Bone marrow (tissue), 2 donors: ENCODE measurements around the gene FGGY.
"Not testable (repeated sequence)": the region's sequence is repeated elsewhere in the genome, so short reads cannot be mapped to it uniquely, and the experiment has no call there.

Source experiments
- DNase-seq, 2 donors: peaks; one replicate each; lab custom pipeline; 2025; lab: John Stamatoyannopoulos, UW

Gene FGGY

DNA sequence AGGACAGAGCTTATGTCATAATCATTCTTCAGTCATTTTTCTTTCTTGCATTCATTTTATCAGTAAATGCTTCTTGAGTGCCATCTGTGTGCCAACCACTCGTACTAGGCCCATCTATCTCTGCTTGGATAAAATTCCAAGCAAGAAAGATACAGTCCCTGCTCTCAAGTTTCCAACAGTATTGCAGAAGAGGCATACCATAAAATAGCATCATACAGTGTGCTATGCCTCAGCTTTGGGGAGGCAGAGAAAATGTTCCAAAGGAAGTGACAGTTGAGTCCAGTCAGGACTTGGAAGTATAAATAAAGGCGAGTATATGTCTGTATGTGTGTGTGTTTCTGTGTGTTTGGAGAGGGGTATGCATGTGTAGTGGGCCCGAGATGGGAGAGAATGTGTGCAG, 404.5 kb downstream of the FGGY start:
- no peak for DNase-seq

DNA sequence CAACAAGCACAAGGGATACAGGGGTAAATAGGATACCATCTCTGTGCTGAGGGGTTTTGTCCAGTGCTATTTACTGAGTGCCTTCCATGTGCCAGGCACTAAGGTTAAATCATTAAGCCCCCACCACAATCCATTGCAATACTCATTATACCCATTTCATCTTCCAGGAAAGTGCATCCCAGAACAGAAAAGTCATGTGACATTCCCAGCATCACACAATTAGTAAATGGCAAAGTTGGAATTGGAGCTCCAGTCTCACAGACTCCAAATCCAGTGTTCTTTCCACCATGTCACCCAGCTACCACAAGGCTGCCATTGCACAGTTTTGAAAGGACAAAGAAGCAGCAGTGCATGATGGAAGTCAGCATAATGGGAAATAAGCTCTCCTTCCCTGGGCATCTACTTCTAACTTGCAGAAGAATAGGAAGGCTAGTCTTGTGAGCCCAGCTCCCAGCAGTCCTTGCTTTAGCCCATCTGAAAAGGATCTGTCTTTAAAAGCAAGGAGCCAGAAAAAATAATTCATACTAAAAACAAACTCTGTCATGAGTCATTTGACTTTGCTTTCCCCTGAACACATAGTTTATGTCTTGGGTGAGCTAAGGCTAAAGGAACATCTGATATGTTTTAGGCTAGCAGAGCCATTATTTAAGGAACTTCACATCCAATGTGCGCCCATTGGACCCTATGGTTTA, 406.5 kb downstream of the FGGY start:
- DNase-seq = no peak

DNA sequence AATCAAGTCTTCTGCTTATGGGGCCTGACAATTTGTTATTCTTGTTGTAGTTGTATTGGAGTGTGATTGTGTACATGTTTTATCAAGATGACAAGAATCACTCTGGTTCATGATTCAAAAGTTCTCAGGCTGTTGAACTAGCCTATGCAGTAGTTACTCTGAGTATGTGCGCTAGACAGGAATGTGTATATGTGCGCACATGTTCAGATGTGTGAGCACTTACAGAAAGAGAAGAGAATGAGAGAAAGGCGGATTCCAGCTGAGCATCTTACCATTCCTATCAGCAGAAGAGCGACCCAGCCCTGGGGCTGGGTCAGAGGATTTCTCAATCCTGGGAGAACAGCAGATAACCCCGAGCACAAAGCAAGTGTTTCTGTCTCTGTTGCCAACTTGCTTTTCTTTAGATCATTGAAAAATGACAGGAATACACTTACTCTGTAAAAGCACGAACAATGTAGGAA, 407.1 kb downstream of the FGGY start:
- DNase-seq = no peak

DNA sequence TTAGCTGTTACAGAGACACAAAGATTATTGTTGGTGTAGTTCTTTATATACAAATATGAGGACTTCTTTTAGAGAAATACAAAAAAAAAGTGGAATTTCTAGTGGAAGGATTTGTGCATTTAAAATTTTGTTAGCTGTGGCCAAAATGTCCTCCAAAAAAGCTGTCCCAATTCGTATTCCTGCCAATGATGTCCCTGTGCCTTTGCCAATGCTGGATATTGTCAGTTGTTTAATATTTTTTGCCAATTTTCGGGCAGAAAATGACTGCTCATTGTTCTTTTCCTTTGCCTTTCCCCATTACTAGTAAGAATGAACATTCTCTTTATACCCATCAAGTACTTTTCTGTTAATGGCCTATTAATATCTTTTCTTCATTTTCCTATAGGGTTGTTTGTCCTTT, 407.8 kb downstream of the FGGY start:
- DNase-seq = no peak

DNA sequence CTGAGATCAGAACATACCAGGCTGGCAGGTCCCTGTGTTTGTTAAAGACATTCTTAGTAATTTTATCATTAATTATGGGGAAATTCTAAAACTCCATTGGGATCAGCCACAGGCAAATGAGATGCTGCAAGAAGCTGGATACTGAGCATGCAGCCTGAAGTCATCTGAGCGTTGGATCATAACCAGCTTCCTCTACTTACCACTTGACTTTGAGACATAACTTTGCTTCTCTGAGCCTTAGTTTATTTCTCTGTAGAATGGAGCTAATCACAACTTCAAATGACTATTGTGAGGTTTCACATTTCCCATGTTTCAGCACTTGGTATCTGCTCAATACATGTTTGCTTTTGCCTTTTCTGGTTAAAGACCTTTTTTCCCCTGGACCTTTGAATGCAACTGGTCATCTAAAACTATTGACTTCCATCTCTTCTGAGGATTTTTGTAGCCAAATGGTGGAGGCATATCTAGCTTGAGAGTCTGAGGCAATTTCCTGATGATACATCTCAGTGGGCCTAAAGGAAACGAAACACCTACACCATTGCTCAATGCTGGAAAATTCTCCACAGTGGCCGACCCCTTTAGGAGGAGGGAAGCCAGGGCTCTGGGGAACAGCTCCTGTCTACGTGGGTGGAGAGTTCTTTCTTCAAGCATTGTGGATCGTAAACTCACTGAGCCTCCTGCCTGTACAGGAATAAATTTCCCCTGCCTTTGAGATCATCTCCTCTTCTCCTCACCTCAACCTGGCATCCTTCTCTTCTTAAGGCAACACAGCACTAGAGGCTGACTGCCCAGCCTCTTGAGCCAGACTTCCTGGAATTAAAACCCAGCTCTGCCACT, 408.8 kb downstream of the FGGY start:
- no peak for DNase-seq

DNA sequence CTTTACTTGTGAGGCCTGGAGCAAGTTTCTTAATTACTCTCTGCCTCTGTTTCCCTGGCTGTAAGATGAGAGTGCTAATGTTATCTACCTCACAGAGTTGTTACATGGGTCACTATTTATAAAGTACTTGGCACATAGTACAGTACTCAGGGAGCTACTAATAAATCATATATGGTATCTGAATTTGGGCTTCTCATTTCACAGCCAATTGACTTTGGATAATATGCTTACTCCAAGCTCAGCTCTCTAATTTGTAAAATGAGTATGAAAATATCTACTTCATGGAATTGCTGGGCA, 409.4 kb downstream of the FGGY start:
- no peak for DNase-seq

DNA sequence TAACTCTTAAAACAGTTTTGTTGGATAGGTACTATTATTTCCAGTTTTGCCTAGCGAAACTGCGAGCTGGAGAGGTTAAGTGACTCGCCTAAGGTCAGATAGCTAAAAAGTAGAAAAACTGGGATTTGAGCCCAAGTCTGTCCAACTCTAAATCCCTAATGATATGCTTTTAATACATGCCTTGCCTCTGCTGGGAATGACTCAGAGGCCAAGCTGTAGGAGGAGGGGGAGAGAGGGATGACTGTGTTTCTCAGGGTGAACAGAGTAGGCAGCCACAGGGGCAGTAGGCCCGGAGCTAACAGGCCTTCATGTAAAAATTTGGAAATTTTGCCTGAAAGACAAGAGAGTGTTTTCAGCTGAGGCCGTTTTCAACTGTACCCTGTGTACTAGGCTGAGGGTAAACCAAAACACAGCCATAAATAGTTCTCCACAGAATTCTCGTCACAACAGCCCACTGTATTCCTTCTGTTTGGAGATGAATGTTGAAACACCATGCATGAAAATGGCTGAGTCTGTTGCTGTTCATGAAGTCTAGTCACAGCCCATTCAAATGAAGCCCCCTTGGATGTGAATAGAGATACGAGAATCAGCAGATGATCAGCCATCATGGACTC, 410.4 kb downstream of the FGGY start:
- DNase-seq = no peak

DNA sequence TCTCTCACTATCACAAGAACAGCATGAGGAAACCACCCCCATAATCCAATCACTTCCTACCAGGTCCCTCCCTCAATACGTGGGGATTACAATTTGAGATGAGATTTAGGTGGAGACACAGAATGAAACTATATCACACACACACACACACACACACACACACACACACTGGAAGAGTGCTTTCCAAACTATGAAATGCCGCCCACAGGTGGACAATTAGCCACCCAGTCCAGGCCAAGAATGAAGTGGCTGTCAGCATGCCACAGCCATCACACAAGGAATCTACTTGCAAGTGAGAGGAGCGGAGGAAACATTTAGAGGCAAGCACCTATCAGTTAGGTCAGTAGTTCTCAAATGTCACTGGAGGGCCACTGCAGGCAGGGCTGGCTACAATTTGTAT, 412.4 kb downstream of the FGGY start:
- no peak for DNase-seq

DNA sequence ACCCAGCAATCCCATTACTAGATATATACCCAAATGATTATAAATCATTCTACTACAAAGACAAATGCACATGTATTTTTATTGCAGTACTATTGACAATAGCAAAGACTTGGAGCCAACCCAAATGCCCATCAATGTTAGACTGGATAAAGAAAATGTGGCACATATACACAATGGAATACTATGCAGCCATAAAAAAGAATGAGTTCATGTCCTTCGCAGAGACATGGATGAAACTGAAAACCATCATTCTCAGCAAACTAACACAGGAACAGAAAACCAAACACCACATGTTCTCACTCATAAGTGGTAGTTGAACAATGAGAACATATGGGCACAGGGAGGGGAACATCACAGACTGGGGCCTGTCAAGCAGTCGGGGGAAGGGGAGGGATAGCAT, 414.0 kb downstream of the FGGY start:
- not testable (repeated sequence) for DNase-seq

DNA sequence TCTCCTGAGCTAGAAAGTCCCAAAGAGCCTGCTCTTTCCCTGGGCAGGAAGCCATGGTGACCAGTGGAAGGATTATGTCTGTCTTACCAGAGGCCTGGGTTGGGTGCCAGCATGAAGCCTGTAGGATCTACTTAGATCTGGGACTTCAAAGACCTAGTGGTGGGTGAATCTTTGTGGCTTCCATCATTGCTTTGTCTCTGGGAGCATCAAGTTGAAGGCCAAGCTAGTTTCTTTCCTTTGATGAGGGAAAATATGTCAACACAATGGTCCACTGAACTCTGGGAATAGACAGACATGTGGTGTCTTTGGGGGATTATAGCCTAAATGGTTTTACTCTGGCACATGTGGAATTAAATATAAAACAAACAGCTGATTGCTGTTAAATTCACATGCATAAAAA, 417.3 kb downstream of the FGGY start:
- DNase-seq = no peak

DNA sequence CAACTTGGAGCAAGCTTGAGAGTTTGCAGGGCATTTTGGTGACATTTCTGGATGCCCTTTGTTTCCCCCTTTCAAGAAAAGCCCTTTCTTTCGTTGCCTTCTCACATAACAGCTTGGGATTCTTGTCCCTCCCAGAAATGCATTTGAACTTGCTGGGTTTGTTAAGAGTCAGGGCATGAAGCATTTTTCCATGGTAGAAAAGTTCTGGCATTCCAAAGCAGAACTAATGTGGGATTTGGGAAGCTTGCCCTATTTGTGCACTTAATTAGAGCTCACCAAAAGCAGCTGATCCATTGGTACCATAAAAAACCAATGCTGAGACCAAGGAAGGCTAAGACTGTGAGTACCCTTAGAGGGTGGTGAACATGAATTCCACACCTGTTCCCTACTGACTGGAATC, 418.1 kb downstream of the FGGY start:
- no peak for DNase-seq

DNA sequence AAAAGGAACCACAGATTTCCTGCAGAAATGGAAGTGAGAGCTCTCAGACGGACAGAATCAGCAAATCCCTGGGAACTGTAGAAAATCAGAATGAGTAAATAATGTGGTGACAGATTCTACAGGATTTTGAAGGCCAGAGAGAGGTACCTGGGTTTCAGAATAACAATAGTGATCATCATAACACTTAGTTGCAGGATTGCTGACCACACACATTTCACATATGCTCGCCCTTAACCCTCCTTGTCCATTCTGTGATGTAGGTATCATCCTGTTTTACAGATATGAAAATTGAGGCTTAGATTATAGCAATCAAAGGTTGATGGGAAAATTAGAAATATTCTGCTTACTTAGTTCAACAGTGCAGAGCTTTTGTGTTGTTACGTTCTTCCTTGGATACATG, 419.9 kb downstream of the FGGY start:
- no peak for DNase-seq

DNA sequence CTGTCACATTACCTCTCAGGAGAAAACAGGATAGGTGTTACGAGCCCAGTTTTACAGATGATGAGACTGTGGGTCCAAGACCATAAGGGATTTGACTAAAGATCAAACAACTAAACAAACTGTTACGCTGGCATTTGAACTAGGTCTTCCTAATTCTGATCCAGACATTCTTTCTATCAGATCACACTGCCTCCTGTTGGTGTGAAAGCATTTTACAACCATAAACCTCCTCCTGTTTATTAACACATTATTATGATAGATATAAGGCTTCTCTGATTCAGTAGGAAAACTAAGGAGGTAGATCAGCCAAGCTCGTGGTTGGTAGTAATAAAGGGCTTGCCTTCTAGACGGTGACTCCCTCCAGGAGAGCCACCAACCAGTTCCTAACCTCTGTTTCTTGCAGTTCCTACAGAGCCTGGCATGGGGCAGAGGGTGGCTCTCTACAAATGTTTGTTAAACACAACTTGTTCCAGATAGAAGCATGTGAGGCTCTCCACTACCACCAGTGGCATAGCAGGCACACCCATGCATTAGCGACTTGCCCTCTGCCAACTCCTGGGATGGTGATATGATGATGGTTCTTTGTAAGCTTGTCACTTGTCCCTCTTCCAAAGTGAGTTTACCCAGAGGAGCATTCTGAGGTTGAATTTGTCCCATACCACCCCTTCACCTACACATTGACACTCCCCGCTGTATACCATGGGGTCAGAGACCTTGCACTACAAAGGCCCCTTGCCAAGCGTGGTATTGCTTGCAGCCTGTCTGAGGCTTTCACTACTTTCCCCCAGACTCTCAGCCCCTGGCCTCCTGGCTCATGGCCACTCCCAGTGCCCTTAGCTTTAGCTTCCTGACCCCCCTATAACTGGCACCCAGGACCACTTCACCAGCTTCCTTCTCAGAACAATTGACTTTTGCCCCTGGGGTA, 421.4 kb downstream of the FGGY start:
- DNase-seq = peak in 1 of 2 donors; percentile 4

DNA sequence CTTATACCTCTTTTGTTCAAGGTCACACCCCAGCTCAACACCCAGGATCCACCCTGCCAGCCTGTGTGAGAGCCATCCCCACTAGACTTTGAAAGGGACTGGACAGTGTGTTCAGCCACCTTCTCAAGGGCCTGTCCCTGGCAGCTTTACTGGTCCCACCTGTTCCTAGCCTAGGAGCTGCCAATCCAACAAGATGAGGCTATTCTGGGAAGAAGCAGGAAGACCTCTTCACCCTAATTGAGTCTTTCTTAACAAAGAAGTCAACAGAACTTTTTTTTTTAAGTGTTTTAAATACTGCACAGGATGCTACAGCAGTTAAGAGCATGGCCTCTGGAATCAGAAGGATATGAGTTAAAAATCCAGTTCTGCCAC, 422.1 kb downstream of the FGGY start:
- DNase-seq = no peak

DNA sequence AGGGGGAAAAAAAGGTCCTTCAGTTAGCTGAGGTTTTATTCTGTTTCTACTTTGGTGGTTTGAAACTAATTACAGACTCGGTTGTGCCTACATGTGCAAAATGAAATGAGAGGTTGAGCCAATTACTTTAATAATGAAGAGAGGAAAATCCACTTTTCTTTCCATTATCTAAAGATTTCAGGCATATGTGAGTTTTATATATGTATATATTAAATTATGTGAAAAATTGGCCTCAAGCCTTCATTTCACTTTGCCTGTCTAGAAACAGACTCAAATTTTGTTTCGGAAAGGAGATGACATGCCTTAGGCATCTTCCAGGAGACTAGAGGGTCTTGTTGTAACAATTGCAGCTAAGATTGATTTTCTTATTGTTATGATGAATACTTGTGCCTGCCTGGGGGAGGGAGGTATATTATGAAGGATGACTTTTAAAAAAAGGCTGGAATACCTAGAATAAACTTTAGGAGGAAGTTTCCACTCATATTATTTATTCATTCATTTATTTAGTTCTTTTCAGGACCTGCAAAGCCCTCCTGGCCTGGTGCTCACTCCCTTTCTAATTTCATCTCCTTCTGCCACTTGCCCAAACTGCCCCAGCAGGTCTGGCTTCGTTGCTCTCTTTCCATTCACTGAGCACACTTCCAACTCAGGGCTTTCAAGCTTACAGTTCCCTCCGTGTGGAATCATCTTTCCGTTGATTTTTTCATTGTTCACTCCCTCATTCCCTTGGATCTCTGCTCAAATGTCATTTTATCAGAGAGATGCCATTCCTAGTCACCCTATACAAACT, 423.6 kb downstream of the FGGY start:
- no peak for DNase-seq

DNA sequence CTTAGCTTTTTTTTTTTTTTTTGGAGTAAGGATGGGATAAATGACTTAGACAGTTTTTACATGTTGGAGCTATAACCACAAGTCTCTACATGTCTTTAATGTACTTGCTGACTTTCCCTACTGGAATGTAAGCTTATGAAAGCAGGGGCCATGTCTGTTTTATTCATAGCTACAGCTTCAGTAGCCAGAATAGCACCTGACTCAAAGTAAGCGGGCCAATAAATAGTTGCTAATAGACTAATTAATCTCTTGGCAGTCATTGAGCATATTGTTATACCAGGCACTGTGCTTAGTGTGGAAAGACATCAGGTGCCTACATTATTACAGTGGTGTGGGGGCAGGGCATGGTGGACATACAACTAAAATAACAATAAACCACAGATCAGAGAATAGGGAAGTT, 433.4 kb downstream of the FGGY start:
- DNase-seq = no peak

DNA sequence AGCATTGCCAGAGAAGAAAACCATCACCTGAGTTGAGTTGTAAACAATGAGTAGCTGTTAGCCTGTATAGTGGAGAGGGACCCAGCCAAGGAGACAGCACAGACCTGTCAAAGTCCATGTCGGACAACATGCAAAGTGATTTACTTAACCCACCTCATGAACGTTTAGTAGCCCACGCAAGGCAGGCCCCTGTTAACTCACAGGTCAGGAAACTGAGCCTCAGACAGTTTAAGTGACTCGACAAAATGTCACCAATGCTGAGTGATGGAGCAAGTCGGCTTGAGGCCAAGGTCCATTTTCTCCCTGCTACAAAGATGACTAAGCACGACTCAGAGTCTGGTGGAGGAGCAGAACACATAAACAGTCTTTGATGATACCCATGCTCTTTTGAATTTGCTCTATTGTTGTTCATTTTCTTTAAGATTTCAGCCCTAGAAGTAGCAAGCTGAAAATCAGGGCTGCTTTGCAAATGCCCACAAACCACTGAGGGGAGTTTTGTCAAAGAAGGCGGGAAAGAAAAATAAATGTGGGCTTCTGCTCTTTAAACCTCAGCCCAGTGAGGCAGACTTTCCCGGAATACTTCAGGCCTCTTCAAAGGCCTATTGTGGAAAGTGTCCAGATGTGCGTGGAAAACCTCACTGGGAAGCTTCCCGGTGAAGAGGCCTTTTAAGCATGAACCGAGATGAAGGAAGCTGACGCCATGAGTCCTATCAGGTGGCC, 434.0 kb downstream of the FGGY start:
- peak; percentile 7 to 54 for DNase-seq

DNA sequence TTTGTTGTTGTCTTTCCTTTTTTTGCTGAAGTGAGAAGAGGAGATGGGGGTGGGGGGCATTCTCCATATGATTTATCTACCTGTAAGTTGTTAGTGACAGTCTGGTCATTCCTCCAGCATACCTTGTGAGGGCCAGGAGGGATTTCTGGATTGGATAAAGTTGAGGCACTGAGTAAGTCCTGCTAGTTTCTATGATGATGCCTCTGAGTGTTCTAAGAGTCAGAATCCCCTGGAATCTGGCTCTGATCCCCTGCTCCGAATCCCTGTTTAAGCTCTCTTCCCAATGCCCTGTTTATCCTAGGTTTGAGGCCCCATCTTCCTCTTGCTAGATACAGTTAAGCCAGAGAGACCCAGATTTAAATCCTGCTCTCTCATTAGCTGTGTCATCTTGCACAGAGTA, 434.7 kb downstream of the FGGY start:
- no peak for DNase-seq

DNA sequence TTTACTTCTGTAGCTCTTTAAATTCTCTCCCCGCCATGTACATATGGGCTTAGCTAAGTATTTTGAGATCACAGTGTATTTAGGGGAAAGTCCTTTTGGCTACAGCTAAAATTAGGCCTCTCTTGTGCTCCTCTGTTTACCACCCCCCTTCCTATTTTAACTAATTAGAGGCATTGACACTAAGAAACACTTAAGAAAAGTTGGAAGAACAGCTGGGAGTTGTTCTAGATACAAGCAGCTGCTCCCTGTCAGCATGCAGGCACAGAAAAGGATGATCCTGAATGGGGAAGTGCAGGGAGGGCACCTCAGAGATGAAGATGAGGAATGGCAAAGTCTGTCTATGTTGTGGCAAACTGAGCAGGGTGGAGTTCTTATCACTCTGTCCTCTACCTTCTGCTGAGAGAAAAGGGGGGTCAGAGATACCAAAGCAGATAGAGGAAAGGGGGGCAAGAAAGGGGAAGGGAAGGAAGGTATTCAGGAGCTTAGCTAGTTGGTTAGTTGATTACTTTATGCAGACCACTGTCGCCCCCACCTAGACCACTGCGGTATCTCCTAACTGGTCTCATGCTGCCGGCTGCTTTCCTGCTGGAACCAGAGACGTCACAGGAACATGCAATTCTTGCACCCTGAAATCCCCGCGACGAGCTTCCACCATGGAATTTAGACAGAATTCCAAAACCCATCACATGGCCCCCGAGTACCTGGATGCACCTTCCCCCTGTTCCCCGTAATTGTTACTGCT, 435.5 kb downstream of the FGGY start:
- DNase-seq = no peak
